Eye (tissue), 1 donor: Measurements from ENCODE around the gene TULP4.
A peak's percentile ranks its signal among the peaks of the same experiment; 100 is the strongest.

Source experiments
- DNase-seq: peaks from one replicate; pipeline ENCODE4 v3.0.0-alpha.2; 2015

Gene TULP4

DNA sequence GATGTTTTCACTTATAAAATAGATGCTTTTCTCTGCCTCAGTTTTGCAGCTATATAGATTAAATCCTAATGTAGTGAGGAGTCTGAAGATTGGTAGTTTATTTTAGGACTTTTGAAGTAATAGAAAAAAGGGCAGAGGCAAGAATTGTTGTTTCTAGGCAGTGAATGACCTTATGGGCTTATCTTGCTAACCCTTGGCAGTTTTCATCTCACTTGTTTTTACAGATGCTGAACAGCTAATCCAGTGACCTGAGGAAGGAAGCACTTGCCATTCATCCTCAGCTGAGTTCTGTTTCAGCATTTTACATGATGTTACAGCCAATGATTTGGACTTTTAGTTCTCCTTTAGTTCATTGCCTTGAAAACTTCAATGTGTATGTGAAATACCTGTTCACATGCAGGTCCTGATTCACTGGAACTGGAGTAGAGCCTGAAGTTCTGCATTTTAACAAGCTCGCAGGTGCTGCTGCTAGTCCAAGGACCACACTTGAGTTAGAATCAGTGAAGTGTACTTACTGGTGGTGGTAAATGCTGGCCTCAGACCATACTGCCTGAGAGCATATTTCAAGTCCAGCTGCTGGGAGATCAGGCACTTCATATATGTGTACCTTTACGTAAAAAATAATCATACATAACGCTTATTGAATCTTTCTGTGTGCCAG is 86.9 kb downstream of the TULP4 start:
- DNase-seq = no peak

DNA sequence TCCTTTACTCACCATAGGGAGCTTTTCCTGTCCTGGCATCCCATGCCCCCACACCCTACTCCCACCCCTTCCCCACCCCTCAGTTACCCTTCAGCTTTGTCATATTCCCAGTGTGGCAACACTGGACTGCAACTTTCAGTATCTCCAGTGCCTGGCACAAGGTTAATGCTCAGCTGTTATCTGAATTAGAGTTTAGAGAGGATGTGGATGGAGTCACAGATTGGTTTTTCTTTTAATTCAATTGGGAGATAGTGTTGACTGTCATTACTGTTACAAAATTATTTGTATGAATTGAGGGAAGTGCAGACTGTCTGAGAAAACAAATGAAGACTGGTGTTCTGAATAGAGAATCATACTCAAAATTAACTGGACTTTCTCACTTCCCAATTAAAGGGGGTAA is 89.9 kb downstream of the TULP4 start:
- DNase-seq = no peak

DNA sequence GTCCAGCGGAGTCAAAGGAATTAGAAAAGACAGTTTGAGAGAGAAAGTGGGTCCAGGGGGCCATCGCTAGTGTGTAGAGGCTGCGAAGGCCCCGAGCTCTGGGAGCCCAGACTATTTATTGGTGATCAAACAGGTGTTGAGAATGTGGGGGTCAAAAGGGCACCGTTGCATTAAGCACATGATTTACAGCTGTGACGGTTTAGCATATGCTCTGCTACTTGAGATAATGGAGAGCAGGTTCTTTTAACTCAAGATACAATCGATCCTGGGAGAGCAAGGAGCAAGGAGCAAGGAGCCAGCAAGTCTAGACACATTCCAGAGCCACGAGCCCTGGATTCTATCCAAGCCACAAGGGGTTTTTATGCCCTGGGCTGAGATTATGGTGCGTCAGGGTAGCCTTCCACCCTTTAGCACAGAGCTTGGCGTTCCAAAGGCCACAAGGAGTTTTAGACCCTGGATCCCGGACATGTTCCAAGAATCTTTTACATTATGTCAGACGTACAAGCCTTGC is 93.1 kb downstream of the TULP4 start:
- peak; percentile 25 for DNase-seq

DNA sequence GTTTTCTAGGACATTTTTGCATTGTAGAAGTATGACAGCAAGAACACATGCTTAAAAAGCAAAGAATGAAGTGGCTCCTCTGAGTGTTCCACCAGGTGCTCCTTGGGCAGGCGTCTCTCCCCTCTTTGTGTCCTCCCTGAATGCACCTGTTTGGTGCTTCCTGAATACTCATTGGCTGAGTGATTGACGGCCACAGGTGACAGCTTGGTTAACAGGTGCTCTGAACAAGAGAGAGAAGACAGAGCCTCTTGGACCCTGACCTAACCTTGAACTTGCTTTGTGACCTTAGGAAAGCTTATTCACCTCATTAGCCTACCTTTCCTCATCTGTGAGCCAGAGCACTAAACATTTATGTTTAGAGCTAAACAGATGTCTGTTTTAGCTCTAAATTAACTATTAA is 93.7 kb downstream of the TULP4 start:
- DNase-seq = no peak

DNA sequence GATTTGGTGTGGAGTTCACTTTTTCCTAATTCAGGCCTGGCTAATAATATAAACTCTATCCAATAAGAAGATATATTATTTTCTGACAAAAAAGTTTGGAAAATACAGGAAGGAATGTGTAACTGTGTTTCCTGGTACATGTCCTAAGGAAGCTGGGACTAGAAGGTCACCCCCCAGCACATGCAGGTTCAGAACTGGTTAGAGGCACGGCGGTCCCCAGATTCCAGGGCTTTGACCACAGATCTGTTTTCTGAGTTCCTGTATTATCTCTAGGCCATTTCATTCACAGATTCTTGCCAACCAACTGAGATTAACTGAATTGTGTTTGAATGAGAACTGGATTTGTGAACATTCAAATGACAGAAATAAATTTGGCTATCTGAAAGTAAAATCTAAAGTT is 94.5 kb downstream of the TULP4 start:
- no peak for DNase-seq

DNA sequence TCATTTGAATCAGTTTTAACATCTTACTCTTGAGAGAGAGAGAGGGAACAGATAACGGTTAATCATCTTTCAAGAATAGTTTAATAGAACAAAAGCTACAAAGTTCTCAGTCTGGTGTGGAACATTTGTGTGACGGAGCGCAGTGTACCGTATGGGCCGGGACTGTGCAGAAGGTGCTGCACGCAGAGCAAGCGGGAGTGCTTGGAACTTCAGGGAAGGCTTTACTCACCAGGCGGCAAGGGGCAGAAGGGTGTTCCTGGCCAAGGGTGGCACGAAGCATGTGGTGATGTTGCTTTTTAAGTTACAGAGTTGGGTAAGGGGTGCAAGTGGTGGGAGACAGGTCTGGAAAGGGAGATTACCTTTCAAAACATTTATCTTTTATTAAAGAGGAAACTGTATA is 95.7 kb downstream of the TULP4 start:
- DNase-seq = peak; percentile 16

DNA sequence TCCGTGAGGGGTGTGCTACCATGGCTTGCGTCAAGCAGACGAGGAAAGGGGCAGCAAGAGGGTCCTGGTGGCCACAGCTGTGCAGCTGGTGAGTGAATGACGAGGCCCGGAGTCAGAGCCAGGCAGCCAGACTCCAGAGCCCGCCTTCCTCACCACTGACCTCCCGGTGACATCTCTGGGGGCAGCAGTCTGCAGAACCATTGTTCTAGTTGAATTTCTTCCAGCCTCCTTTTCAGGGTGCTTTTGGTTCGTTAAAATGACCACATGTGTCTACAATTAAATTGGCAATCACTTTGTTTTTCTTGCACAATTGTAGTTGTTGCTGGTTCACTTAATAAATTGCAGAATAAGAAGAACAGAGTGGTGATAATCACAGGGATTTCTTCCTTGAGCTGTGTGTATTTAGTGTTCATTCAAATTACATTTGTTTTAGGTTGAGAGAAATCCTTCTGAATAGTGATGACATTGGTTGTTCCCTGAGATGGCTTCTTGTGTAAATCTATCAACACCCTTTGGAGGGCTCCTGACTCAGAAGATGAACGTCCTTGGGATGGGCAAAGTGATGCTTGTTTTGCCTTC is 96.4 kb downstream of the TULP4 start:
- DNase-seq = peak; percentile 88

DNA sequence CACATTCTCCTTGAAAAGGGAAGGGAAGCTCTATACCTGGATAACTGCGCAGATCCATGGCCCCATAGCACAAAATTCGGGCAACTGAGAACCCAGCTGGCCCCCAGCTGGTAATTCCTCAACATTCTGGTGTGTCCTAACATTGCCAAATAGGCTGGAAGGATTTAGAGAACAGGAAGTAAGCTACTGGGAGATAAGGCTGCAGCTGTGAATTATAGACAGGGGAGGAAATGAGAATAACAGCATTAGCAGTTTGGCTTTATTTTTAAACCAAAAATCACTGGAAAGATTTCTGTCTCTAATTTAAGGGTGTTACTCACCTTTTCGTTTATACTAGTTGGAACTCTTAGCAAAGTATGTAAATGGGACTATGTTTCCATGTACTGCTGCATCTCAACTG is 97.2 kb downstream of the TULP4 start:
- peak; percentile 38 for DNase-seq

DNA sequence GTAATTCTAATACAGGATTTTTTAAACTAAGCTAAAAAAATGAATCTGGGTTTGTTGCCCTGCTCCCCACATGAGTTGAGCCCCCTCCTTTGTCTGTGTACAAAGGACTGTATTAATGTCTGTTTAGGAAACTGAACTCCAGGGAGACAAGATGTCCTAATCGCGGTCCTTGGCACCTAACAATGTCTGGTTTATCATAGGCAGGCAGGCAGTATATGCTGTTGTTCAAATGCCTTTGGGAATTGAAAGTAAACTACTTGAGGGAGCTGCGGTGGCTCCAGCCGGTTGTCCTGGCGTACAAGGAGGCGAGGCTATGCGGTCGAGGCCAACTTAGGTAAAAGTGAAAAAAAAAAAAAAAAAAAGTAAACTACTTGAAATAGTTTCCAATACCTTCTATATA is 98.5 kb downstream of the TULP4 start:
- no peak for DNase-seq

DNA sequence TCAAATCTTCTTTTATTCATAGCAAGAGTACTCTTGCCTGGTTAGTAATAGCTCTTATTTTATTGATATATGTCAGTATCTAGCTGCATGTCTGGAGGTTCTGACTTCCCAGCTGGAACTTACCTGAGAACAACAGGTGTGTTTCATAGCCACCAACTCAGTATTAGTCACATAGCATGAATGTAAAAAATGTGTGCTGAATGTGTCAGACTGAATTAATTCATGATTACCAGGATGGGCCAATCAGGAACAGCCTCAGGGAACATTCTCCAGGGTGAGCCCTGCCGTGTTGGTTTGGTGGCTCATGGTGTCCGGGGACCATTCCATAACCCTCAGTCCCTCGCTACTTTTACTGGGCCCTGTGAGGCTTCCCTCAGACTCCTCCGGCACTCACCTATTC is 99.7 kb downstream of the TULP4 start:
- DNase-seq = no peak

DNA sequence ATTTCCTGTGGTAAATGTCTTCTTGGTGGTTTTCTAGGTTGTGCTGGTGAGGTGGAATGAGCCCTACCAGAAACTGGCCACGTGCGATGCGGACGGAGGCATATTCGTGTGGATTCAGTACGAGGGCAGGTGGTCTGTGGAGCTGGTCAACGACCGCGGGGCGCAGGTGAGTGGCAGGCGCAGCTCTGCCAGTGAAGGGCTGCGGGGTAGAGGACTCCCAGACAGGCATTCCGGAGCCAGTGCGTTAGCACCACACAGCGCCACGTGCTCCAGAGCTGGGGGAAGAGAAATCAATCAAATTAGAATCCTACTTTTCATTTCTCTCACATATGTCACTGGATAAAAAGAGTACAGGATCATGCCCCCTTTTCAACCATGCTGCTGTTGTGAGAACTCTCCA is 100.8 kb downstream of the TULP4 start:
- no peak for DNase-seq

DNA sequence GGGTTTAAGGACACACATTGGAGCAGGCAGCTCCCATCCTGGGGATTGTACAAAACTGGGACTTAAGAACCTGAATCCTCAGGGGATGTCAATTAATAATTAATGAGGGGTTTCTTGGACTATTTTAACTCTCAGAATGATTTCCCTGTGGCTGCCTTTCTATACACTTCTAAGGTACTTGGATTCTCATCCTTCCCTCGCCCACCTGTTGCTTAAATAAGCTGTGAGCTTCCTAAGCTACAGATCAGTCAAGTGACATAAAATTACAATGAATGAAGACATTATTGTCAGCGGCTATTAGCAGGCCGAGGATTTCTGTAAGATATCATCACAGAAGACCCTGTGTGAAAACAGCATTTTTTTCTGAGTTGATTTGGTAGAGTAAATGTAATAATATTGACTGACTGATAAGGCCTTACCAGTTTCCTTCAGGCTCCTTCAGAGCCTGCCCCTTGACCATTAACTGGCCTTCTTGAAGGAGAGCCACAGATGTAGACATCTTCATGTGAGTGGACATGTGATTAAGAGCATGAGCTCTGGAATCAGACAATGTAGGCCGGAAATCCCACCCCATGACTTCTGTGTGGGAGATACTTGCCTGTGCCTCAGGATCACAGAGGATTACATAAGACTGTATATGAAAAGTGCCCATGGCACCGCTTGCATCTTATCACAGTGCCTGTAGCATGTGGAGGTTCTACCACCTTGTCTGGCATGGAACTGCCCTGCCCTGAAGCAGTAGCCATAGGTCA is 101.7 kb downstream of the TULP4 start:
- no peak for DNase-seq

DNA sequence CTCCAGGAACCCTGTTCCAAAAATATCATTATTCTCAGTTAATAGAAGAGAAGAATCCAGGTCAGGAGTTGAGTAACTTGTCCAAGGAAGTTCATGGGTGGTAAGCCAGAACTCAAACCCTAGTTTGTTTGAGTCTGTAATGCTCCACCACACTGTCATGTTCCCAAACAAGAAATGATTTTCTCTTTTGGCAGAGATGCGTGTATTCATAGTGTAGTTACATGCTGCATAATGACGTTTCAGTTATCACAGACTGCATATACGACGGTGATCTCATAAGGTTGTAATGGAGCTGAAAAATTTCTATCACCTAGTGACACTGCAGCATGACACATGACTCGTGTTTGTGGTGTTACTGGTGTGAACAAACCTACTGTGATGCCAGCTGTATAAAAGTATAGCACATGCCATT is 102.6 kb downstream of the TULP4 start:
- DNase-seq = no peak

DNA sequence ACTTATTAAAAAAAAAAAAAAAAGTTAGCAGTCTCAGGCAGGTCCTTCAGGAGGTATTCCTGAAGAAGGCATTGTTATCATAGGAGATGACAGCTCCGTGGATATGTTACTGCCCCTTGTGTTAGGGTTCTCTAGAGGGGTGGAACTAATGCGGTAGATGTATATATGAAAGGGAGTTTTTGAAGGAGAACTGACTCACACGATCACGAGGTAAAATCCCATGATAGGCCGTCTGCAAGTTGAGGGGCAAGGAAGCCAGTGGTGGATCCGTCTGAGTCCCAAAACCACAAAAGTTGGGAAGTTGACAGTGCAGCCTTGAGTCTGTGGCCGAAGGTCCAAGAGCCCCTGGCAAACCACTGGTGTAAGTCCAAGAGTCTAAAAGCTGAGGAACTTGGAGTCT is 103.4 kb downstream of the TULP4 start:
- no peak for DNase-seq

DNA sequence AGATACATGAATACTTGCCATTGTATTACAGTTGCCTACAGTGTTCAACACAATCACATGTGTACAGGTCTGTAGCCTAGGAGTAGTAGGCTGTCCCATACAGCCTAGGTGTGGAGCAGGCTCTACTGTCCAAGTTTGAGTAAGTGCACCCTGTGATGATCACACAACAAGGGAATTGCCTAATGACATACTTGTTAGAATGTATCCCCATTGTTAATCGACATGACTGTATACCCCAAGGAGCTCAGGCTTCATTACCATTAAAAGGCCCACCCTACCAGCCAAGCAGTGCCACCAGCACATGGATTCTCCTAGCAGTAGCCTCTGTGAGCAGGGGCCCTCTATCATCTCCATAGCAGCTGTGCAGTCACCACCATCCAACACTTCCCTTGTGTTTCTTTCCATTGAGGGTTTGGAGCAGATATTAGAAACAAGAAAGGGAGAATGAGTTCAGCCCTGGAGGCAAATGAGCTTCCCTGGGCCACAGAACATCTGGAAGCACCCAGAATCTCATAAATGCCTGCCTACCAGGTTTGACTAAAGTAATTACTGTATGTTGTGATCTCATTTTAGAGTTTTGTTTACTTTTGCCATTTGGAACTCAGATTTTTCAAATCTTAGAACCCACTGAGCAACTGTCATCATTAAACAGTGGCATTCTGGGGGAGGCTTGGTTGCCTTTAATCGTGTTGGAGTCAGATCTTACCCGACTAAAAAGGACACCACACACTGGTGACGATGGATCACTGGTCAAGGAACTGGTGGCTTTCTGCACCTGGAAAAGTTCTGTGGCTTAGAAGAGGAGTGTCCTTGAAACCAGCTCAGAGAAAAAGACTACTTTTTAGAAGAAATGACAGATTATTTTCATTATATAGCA is 104.9 kb downstream of the TULP4 start:
- DNase-seq = no peak

DNA sequence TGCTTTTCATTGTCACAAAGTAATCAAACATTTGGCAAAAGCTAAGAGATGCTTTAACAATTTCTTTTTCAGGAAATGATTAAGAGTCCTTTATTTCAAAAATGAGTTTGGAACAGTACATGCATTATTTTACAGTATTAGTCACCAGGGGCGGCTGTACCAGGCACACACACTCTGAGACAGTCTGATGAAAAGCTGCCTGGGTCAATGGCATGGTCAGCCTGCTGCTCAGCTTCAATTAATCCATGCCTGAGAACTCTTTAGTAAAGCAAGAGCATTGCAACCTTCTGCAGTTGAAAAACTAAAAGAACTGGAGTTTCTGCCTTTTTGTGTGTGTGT is 105.5 kb downstream of the TULP4 start:
- no peak for DNase-seq

DNA sequence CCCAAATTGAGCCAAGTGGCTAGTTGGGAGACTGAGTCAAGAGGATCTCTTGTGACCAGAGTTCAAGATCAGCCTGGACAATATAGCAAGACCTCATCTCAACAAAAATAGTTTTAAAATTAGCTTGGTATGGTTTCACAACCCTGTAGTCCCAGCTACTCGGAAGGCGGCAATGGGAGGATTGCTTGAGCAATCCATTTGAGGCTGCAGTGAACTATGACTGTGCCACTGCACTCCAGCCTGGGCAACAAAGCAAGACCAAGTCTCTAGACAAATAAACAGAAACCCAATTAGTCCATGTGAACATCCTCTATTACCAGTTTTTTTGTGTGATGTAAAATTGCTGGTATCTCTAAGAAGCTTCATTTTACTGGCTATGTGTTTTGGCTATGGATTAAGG is 106.2 kb downstream of the TULP4 start:
- DNase-seq = no peak

DNA sequence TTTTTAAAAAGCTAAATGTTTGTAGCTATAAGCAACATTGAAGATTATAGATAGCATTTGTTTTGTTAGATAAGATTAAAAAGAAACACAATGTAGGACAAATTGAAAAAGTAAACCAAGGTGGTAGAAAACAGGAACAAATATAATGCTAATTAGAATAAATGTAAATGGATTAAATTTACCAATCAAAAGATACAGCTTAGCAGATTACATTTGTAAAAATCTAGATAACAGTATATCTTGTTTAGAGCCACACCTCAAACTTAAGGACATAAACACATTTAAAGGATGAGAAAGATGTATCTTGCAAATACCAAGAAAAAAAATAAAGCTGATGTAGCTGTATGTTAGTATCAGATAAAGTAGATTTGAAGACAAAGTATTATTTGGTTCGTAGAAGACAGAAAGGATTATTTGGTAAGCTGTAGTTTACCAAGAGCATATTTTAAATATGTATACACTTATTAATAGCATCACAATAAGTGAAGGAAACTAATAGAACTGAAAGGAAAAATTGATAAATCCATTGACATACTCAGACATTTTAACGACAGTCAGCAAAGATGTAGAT is 107.2 kb downstream of the TULP4 start:
- DNase-seq = no peak

DNA sequence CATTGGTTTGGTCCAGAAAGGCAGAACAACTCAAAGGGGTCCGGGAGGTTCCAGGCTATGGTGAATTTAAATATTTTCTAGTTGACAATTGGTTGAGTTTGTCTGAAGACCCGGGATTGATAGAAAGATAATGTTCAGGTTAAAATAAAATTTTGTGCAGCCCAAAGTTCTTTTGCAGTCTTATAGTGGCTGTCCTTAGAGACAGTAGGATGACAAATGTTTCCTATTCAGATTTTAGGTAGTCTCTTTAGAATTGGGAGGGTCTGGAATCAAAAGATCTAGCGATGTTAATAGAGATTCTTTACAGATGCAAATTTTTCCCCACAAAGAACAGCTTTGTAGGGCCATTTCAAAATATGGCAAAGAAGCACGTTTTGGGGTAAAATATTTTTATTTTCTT is 109.1 kb downstream of the TULP4 start:
- DNase-seq = no peak

DNA sequence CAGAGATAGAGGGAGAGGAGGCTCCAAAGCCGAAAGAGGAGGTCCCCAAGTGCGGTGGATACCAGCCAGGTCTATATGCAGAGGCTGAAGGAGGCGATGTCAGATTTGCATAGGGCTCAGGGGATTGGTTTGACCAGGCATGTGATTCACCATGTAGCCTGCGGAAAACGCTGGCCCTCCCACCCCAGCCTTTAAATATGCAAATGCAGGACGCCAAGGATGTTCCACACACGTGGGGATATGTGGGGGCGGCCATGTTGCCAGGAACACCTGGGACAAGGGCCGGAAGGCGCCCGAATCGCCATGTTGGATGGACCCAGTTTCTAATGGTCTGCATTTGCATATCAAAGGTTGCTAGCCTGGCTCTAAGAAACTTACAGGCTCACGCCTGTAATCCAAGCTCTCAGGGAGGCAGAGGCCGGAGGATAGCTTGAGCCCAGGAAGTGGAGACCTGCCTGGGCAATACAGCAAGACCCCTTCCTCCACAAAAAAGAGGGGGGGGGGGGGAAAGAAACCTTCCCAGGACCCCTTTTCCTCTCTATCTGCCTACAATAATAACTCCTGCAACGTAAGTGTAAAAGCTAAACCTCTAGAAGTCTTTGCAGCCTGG is 110.5 kb downstream of the TULP4 start:
- no peak for DNase-seq

DNA sequence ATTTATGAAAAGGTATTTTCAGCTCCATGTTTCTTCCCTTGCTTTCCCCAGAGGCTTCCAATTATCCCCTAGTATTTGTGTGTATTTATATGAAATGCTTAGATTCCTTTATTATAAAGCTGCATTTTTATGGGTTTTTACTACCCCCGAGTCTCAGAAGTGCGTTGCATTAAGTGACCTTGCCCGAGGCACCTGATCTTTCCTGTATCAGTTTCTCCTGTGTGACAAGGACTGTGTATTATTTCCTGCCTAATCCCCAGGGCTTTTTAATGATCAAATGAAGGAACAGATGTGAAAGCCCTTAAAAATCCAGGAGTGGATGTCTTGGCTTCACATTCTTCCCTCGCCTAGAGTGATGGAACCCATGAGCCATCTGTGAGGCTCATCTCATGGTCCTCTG is 118.8 kb downstream of the TULP4 start:
- no peak for DNase-seq

DNA sequence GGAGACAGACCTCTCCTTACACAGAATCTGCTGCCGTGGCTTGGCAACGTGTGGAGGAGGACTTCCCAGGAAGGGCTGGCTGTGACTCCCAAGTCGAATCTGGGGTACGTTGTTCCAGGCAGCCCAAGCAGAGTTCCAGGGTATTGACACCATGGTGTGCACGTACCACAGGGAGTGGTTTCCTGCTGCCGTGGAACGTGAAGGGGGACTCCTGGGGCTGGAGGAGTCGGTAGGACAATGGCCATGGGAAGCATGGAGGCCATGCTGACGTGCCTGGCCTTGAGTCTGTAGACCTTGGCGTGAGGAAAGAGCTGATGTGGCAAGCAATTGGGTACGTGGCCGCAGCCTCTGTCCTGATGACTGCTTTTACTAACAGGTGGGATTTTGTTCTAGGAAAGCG is 119.3 kb downstream of the TULP4 start:
- no peak for DNase-seq

DNA sequence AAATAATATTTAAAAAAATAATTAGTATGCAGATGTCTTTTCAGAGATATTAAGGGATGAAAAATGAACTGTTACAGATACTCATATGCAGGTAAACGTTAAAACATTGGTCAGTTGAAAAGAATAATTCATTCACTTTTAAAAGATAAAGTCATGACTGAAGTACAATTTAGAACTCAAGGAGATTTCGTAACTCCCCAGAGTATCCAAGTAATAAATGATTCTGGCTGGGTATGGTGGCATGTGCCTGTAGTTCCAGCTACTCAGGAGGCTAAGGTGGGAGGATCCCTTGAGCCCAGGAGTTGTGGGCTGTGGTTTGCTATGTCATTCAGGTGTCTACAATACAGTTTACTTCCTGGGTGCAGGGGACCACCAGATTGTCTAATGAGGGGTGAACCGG is 125.3 kb downstream of the TULP4 start:
- no peak for DNase-seq
